Activated B cell treated with CpG ODN at 0.5 μM for 24 hours (primary cell): ENCODE data around the gene AKT1S1. TPM values are rescaled to one million over a fixed set of nuclear protein-coding genes. Genes with fewer than 3 reads are reported as not detected.

Experiments
- ATAC-seq: fragments of 200-7000 bp; cut with Tn5 transposase; one replicate; pipeline ENCODE4 v1.10.0; 2021; ENCODE audit warnings: low read depth, mild to moderate bottlenecking, moderate library complexity
- CTCF ChIA-PET: fragments of 350-600 bp; sonication (Branson Sonifier 250); formaldehyde crosslinking; loops from one replicate; lab custom pipeline; 2021; ENCODE audit warnings: antibody characterized with exemption; lab: Charles Lee
- POLR2A ChIA-PET: fragments of 350-600 bp; sonication (Branson Sonifier 250); formaldehyde crosslinking; loops from one replicate; lab custom pipeline; 2021; ENCODE audit warnings: antibody characterized with exemption; lab: Charles Lee
- DNase-seq: peaks from one replicate; pipeline ENCODE4 v3.0.0; 2022
- H3K27ac Mint-ChIP-seq: one replicate; pipeline ENCODE4 v1.8.0; 2020; ENCODE audit warnings: mixed read lengths
- H3K27me3 Mint-ChIP-seq: one replicate; pipeline ENCODE4 v1.8.0; 2021; ENCODE audit warnings: mixed read lengths
- H3K36me3 Mint-ChIP-seq: one replicate; pipeline ENCODE4 v1.8.0; 2021; ENCODE audit warnings: low read depth, mixed read lengths
- H3K4me1 Mint-ChIP-seq: one replicate; pipeline ENCODE4 v1.8.0; 2021; ENCODE audit warnings: mixed read lengths
- H3K4me3 Mint-ChIP-seq: one replicate; pipeline ENCODE4 v1.8.0; 2020; ENCODE audit warnings: mild to moderate bottlenecking, mixed read lengths
- H3K9me3 Mint-ChIP-seq: one replicate; pipeline ENCODE4 v1.8.0; 2020; ENCODE audit warnings: mixed read lengths
- CTCF ChIP-seq: fragments of 200-600 bp; IDR thresholded peaks from one replicate; pipeline ENCODE4 v1.8.0; 2022; ENCODE audit warnings: antibody characterized with exemption, mild to moderate bottlenecking
- intact Hi-C: fragments of 100-400 bp; cut with micrococcal nuclease; formaldehyde crosslinking; loops from one replicate; pipeline ENCODE4 v1.15.1; 2024
- total RNA-seq: library from RNA; stranded (reverse); gene quantifications from 2 replicates; pipeline ENCODE4 v1.2.3, GENCODE V29; 2022

AKT1S1 gene
- total RNA-seq, 1 donor from 2014 or later: 28.7 TPM

- H3K9me3 Mint-ChIP-seq: no peaks in the 10 kb centered on the region
- H3K27ac Mint-ChIP-seq: no peak overlapping the region
- intact Hi-C loops: loop anchor here (1.0 to 10.0 kb wide), 7 partner anchors 8 to 875 kb away; partner anchors contain the start of genes AKT1S1, C19orf73, FUZ and GYS1
- no peak overlapping the region for H3K4me3 Mint-ChIP-seq
- DNase-seq (peak; percentile 82), ATAC-seq (peak; percentile 80)
- TF ChIP-seq CTCF: no peak
- CTCF ChIA-PET: interaction anchor here (0.8 kb wide), 1 partner anchor 876 kb away, joined by 3 read pairs; the partner anchor contains the start of gene RUVBL2
- peaks cover 39% of the 10 kb centered on the region for H3K4me1 Mint-ChIP-seq
- POLR2A ChIA-PET: interaction anchor here (0.6 to 4.3 kb wide), 31 partner anchors 7 to 472 kb away, joined by 3 to 62 read pairs (median 6); partner anchors contain the start of genes AKT1S1, AP2A1, ATF5 and FUZ
- no peaks in the 10 kb centered on the region for H3K27me3 Mint-ChIP-seq
- peaks cover 20% of the 10 kb centered on the region for H3K36me3 Mint-ChIP-seq
Observed at GRCh38 chr19:49869484-49870308, 7.5 kb downstream of the AKT1S1 start.

GRCh38 chr19:49869009-49869483, 8.1 kb downstream of the AKT1S1 start:
- POLR2A ChIA-PET: interaction anchor here (0.6 to 4.3 kb wide), 32 partner anchors 8 to 473 kb away, joined by 3 to 62 read pairs (median 6); partner anchors contain the start of genes AKT1S1, AP2A1, ATF5 and FUZ
- H3K4me1 Mint-ChIP-seq: peaks cover 39% of the 10 kb centered on the region
- no peak overlapping the region for H3K27ac Mint-ChIP-seq

GRCh38 chr19:49866933-49867782, 10.0 kb downstream of the AKT1S1 start, which contains the start of gene PNKP:
TSS of gene PNKP (minus strand) at chr19:49867576. CDS start at chr19:49867204, 372 bp downstream.
- peak; percentile 92 for DNase-seq

More at GRCh38 chr19:49869009-49869483, 8.1 kb downstream of the AKT1S1 start:
- H3K9me3 Mint-ChIP-seq: no peaks in the 10 kb centered on the region
- peaks cover 26% of the 10 kb centered on the region for H3K36me3 Mint-ChIP-seq
- DNase-seq (peak; percentile 70), ATAC-seq (peak; percentile 10)
- CTCF ChIA-PET: interaction anchor here (0.8 kb wide), 1 partner anchor 876 kb away, joined by 3 read pairs; the partner anchor contains the start of gene RUVBL2
- H3K4me3 Mint-ChIP-seq: no peak overlapping the region
- intact Hi-C loops: loop anchor here (1.0 to 5.0 kb wide), 5 partner anchors 8 to 152 kb away; partner anchors contain the start of genes AKT1S1, FUZ and TBC1D17
- H3K27me3 Mint-ChIP-seq: no peaks in the 10 kb centered on the region
- TF ChIP-seq CTCF: no peak

GRCh38 chr19:49864890-49865289, 12.3 kb downstream of the AKT1S1 start:
- peaks cover 27% of the 10 kb centered on the region for H3K4me1 Mint-ChIP-seq
- no peaks in the 10 kb centered on the region for H3K27me3 Mint-ChIP-seq
- no peak overlapping the region for H3K27ac Mint-ChIP-seq
- TF ChIP-seq CTCF: no peak
- POLR2A ChIA-PET: interaction anchor here (0.7 to 1.5 kb wide), 7 partner anchors 12 to 98 kb away, joined by 3 to 9 read pairs (median 4); partner anchors contain the start of genes AKT1S1, ATF5, NUP62 and PTOV1
- intact Hi-C loops: loop anchor here (5.0 kb wide), 1 partner anchor 148 kb away; no protein-coding TSS in a partner anchor
- H3K4me3 Mint-ChIP-seq: no peak overlapping the region
- CTCF ChIA-PET: no interaction called here
- DNase-seq: no peak
- no peak for ATAC-seq
- H3K36me3 Mint-ChIP-seq: peaks cover 49% of the 10 kb centered on the region
- H3K9me3 Mint-ChIP-seq: no peaks in the 10 kb centered on the region

More at GRCh38 chr19:49866933-49867782, 10.0 kb downstream of the AKT1S1 start, which contains the start of gene PNKP:
- Mint-ChIP-seq H3K27ac (no peak within 1 kb of the TSS), H3K36me3 (peaks cover 36% of the 10 kb centered on the region), H3K9me3 (no peaks in the 10 kb centered on the region), H3K4me3 (peak within 1 kb of the TSS; percentile 94), H3K4me1 (peaks cover 41% of the 10 kb centered on the region), H3K27me3 (no peaks in the 10 kb centered on the region)
- peak; percentile 43 for ATAC-seq
- POLR2A ChIA-PET: interaction anchor here (0.6 to 4.3 kb wide), 14 partner anchors 10 to 287 kb away, joined by 3 to 62 read pairs (median 8); partner anchors contain the start of genes AKT1S1, AP2A1, ATF5 and FUZ
- no peak for TF ChIP-seq CTCF
- CTCF ChIA-PET: interaction anchor here (1.0 kb wide), 1 partner anchor 23 kb away, joined by 3 read pairs; no protein-coding TSS in a partner anchor
- intact Hi-C loops: loop anchor here (1.0 to 5.0 kb wide), 4 partner anchors 17 to 150 kb away; partner anchors contain the start of genes ATF5, MED25 and NUP62
